Activated CD4-positive, alpha-beta T cell treated with anti-CD3 and anti-CD28 coated beads, Interleukin-2, amount 10 ng/mL, durations not matched to agents 24 days and 14 days (primary cell): Measurements from ENCODE around the gene IL31. TPM values are rescaled to one million over a fixed set of nuclear protein-coding genes. Genes with fewer than 3 reads are reported as not detected.

Source experiments
- DNase-seq: peaks from one replicate; pipeline ENCODE4 v3.0.0; 2022
- H3K27ac Mint-ChIP-seq: one replicate; pipeline ENCODE4 v1.8.0; 2022; ENCODE audit warnings: mild to moderate bottlenecking, mixed read lengths
- H3K27me3 Mint-ChIP-seq: one replicate; pipeline ENCODE4 v1.8.0; 2022; ENCODE audit warnings: mixed read lengths
- H3K36me3 Mint-ChIP-seq: one replicate; pipeline ENCODE4 v1.8.0; 2022; ENCODE audit warnings: low read depth, mild to moderate bottlenecking, mixed read lengths
- H3K4me1 Mint-ChIP-seq: one replicate; pipeline ENCODE4 v1.8.0; 2021; ENCODE audit warnings: mixed read lengths
- H3K4me3 Mint-ChIP-seq: one replicate; pipeline ENCODE4 v1.8.0; 2022; ENCODE audit warnings: mild to moderate bottlenecking, moderate library complexity, mixed read lengths
- H3K9me3 Mint-ChIP-seq: one replicate; pipeline ENCODE4 v1.8.0; 2021; ENCODE audit warnings: mixed read lengths
- intact Hi-C: fragments of 100-400 bp; cut with micrococcal nuclease; formaldehyde crosslinking; loops from one replicate; pipeline ENCODE4 v1.15.1; 2023
- total RNA-seq: library from RNA; stranded (reverse); gene quantifications from 2 replicates; pipeline ENCODE4 v1.2.3, GENCODE V29; 2022

The IL31 gene
- total RNA-seq, 1 donor from 2014 or later: 2.5 TPM

DNA sequence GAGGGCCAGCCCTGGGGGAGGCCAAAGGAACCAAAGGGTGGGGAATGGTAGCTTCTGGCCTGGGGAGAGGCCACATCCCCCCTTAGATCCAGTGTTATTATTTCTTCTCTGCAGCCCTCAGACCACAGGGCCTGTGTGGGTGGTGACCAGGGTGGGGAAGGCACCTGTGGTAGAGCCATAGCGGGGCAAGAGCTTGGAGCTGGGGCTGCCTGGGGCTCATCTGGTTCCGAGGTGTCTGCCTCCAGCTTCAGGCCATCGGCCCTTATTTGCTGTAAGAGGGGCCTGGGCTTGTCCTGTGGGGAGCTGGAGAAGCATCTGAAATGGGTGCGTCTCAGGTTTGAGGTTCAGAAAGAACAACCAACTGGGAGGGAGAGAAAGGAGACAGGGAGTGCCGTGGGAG, 27.4 kb upstream of the IL31 start:
- peaks cover 17% of the 10 kb centered on the region for H3K4me1 Mint-ChIP-seq
- peak overlapping the region; percentile 19 for H3K4me3 Mint-ChIP-seq
- peaks cover 2% of the 10 kb centered on the region for H3K36me3 Mint-ChIP-seq
- H3K9me3 Mint-ChIP-seq: no peaks in the 10 kb centered on the region
- peaks cover 30% of the 10 kb centered on the region for H3K27me3 Mint-ChIP-seq
- intact Hi-C loops: no loop called here
- no peak for DNase-seq
- no peak overlapping the region for H3K27ac Mint-ChIP-seq

DNA sequence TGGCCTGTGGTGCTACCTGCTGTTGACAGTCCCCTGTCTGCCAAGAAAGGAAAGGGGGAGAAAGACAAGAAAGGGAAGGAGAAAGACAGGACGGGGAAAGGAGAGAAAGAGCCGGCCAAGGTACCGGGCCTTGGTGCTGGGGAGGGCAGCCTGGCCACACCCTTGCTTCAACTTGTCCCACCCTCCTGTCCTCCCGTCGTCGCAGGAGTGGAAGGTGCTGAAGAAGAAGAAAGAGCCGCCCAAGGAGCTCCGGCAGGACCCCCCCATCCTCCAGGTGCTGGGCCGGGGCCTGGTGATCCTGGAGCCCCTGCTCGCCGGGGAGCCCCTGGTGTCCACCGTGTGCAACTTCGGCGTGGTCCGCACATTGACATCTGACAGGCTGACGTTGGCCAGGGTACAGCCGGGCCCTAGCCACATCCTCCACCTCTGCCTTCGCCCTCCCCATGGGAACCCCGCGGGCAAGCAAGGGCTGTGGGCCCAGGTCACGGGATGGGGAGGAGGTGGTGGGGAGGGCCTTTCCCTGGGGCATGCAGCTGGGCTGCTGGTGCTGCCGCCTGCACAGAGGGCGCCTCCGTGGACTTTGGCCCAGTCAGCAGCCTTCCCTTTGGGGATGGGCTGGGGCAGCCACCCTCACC, 26.6 kb upstream of the IL31 start:
- no peak for DNase-seq
- Mint-ChIP-seq H3K36me3 (peaks cover 2% of the 10 kb centered on the region), H3K4me1 (peaks cover 17% of the 10 kb centered on the region), H3K9me3 (no peaks in the 10 kb centered on the region), H3K27me3 (peaks cover 33% of the 10 kb centered on the region), H3K4me3 (no peak overlapping the region), H3K27ac (no peak overlapping the region)
- intact Hi-C loops: no loop called here

DNA sequence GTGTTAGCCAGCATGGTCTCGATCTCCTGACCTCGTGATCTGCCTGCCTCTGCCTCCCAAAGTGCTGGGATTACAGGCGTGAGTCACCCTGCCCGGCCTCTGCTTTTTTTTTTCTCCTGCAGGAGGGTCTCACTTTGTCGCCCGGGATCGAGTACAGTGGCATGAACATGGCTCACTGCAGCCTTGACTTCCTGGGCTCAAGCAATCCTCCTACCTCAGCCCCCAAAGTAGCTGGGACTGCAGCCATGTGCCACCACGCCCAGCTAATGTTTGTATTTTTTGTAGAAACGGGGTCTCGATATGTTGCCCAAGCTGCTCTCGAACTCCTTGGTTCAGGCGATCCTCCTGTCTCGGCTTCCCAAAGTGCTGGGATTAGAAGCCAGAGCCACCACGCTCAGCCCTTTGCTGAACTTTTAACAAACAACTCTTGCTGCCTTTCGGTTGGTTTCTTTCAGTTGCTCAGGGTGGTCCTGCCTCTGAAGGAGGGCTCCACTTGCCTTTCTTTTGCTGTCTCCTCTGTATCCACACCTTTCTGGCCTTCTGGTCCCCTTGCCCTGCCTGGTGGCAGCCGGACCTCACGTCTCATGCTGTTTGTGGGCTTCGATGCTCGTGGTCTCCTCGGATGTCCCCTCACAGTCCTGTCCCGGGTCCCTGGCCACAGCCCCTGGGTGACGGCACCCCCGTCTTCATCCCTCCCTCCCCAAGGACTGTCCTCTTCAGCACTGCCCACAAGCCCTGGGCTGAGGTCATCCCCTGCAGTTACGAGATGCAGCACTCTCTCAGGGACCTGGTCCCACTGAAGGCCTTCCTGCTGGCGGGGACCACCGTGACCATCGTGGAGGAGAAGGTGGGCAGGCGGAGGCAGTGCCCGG, 25.7 kb upstream of the IL31 start:
- Mint-ChIP-seq H3K36me3 (no peaks in the 10 kb centered on the region), H3K9me3 (no peaks in the 10 kb centered on the region), H3K27me3 (peaks cover 32% of the 10 kb centered on the region), H3K4me3 (no peak overlapping the region), H3K4me1 (peaks cover 12% of the 10 kb centered on the region), H3K27ac (no peak overlapping the region)
- DNase-seq: no peak
- intact Hi-C loops: no loop called here

DNA sequence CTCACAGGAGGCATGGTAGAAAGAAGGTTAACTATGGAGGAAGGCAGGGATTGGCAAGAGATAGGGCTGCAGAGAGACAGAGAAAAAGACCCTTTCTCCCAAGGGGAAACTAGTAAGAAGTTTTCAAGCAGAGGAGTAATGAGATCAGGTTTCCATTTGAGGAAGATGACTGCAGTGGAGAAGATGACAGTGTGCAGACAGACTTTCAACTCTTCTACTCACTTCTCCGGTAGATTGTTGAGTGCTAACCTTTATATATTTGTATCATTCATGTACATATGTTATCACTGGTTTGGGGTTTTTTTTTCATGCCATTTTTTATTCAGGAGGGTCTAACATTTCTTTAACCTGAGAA, 23.6 kb upstream of the IL31 start:
- Mint-ChIP-seq H3K36me3 (no peaks in the 10 kb centered on the region), H3K4me1 (peaks cover 8% of the 10 kb centered on the region), H3K27ac (peak overlapping the region; percentile 35), H3K4me3 (no peak overlapping the region), H3K9me3 (no peaks in the 10 kb centered on the region), H3K27me3 (peaks cover 26% of the 10 kb centered on the region)
- DNase-seq: no peak
- intact Hi-C loops: no loop called here

DNA sequence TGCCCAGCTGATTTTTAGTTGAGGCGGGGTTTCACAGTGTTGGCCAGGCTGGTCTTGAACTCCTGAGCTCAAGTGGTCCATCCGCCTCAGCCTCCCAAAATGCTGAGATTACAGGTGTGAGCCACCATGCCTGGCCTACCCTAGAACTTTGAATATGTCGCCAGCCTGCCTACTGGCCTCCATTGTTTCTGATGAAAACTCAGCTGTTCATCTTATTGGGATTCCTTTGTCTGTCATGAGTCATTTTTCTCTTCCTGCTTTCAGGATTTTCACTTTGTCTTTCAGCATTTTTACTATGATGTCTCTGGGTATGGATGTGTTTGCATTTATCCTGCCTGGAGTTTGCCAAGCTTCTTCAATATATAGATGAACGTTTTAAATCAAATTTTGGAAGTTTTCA, 21.4 kb upstream of the IL31 start:
- no peak overlapping the region for H3K27ac Mint-ChIP-seq
- H3K4me1 Mint-ChIP-seq: peaks cover 8% of the 10 kb centered on the region
- H3K4me3 Mint-ChIP-seq: no peak overlapping the region
- DNase-seq: no peak
- no peaks in the 10 kb centered on the region for H3K36me3 Mint-ChIP-seq
- intact Hi-C loops: no loop called here
- no peaks in the 10 kb centered on the region for H3K9me3 Mint-ChIP-seq
- peaks cover 22% of the 10 kb centered on the region for H3K27me3 Mint-ChIP-seq

DNA sequence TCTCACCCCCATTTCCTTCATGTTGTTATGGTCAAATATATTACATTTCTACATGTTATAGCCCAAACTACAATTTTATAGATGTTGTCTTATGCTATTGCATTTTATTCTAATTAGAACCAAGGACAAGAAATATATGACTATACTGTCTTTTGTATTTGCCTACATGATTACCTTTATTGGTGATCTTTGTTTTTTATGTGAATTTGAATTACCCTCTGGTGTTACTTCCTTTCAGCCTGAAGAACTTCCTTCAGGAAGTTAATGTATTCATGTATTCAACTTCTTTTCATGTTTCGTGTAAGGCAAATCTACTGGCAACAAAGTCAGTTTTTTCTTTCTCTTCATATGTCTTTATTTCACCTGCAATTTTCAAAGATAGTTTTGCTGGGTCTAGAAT, 20.8 kb upstream of the IL31 start:
- intact Hi-C loops: no loop called here
- H3K4me1 Mint-ChIP-seq: peaks cover 7% of the 10 kb centered on the region
- DNase-seq: no peak
- peaks cover 22% of the 10 kb centered on the region for H3K27me3 Mint-ChIP-seq
- no peaks in the 10 kb centered on the region for H3K36me3 Mint-ChIP-seq
- no peak overlapping the region for H3K4me3 Mint-ChIP-seq
- H3K9me3 Mint-ChIP-seq: no peaks in the 10 kb centered on the region
- H3K27ac Mint-ChIP-seq: no peak overlapping the region

DNA sequence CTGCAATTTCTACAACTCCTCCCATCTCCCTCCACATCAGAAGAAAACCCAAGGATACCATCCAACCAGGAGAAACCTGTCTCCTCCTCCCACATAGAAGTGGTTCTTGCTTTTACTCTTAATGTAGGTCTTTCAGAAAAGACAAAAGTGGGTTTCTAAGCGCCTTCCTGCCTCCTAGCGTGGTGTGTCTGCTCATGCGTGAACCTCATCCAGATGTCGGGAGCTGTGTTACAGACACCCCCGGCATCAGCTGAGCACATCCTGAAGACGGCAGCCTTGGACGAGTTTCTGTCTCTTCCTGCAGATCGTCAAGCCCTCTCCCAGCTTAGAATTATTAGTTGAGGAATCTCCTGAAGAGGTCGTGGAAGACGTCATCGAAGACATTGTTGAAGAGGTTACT, 18.4 kb upstream of the IL31 start:
- DNase-seq: no peak
- Mint-ChIP-seq H3K4me1 (peaks cover 2% of the 10 kb centered on the region), H3K27ac (no peak overlapping the region), H3K27me3 (peaks cover 18% of the 10 kb centered on the region), H3K36me3 (no peaks in the 10 kb centered on the region), H3K9me3 (no peaks in the 10 kb centered on the region), H3K4me3 (no peak overlapping the region)
- intact Hi-C loops: no loop called here

DNA sequence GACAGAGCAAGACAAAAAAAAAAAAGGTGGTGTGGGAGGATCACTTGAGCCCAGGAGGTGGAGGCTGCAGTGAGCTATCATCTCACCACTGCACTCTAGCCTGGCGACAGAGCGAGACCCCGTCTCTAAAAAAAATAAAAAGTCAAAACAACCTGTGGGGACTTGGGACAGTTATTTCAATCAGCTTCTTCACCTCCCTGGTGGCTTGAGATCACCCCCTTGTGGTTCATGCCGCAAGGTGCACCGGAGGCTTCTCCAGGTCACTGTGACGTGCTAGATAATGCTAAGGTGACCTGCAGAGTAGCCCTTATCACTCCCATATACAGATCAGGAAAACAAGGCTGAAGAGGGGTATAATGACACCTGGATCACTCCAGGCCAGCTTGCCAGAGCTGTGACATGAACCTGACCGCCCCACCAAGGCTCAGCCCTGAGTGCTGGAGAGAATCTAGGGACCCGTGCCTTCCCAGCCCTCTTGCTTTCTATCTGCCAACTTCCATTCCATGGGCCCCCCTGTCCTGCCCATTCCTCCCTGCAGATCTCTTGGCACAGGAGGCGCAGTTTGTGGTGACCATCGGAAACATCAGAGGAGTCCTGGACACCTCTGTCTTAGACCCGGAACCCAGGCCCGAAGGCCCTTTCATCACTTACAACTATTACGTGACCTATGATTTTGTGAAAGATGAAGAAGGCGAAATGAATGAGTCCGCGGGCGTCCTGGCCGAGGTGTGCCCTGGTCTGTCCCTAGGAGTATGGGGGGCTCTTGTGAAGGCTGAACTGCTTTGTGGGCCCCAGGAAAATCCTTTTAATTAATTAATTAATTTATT, 17.0 kb upstream of the IL31 start:
- DNase-seq: peak; percentile 92
- no peaks in the 10 kb centered on the region for H3K4me1 Mint-ChIP-seq
- H3K27ac Mint-ChIP-seq: no peak overlapping the region
- H3K9me3 Mint-ChIP-seq: no peaks in the 10 kb centered on the region
- intact Hi-C loops: loop anchor here (1.0 to 2.0 kb wide), 4 partner anchors 31 to 137 kb away; no protein-coding TSS in a partner anchor
- H3K4me3 Mint-ChIP-seq: no peak overlapping the region
- H3K36me3 Mint-ChIP-seq: no peaks in the 10 kb centered on the region
- peaks cover 15% of the 10 kb centered on the region for H3K27me3 Mint-ChIP-seq

DNA sequence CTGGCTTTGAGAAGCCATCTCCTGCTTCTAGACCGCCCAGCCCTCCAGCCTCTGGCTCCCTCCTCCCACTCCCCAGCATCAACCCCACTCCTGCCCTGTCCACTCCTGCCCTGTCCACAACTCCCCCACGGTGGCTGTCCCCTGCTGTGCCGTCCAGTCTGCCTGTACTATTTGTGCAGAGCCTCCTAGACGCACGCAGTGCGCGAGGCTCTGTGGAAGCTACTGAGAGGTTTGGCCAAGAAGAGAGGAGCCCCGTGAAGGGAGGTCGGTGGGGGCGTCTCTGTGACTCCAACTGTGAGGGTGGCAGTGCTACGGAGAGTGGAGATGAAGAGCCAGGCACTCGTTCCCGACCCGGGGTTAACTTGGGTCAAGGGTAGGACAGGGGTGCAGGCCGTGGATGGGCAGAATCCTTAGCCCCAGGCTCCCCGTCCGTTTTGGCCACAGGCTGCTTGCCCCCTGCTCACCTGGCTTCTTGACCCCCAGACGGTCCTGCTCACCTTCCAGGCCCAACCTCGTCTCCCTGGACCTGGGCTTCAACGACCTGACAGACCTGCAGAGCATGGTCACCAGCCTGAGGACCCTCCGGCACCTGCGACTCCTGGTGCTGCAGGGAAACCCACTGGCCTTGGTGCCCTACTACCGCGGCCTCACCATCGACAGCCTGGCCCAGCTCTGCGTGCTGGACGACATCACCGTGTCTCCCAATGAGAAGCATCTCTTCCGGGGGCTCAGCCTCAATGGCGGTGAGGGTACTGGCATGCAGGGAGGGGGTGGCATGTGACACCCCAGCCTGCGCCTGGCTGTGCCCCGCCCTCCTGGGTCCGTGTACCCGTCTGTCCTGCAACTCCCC, 15.8 kb upstream of the IL31 start:
- Mint-ChIP-seq H3K27ac (no peak overlapping the region), H3K36me3 (no peaks in the 10 kb centered on the region), H3K4me1 (no peaks in the 10 kb centered on the region), H3K9me3 (no peaks in the 10 kb centered on the region), H3K4me3 (no peak overlapping the region), H3K27me3 (peaks cover 11% of the 10 kb centered on the region)
- intact Hi-C loops: loop anchor here (2.0 kb wide), 1 partner anchor 67 kb away; no protein-coding TSS in a partner anchor
- DNase-seq: no peak

DNA sequence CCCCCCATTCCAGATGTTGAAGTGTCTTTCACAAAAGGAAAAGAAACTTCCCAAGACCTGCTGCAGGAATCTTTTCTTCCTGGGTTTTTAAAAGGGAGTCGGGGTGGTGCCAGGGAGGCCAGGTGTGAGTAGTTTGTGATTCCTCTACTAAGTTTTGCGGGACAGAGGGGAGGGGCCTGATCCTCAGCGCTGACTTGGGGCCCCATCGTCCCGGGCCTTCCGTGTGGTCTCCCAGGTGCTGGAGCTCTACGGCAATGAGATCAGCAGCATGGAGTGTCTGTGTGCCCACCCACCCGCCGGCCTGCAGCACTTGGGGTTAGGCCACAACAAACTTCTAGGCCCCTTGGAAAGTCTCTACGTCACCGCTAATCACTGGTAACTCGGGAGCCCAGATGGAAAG, 13.4 kb upstream of the IL31 start:
- Mint-ChIP-seq H3K27me3 (peaks cover 17% of the 10 kb centered on the region), H3K4me3 (no peak overlapping the region), H3K9me3 (no peaks in the 10 kb centered on the region), H3K36me3 (no peaks in the 10 kb centered on the region), H3K4me1 (peaks cover 5% of the 10 kb centered on the region), H3K27ac (no peak overlapping the region)
- no peak for DNase-seq
- intact Hi-C loops: no loop called here

DNA sequence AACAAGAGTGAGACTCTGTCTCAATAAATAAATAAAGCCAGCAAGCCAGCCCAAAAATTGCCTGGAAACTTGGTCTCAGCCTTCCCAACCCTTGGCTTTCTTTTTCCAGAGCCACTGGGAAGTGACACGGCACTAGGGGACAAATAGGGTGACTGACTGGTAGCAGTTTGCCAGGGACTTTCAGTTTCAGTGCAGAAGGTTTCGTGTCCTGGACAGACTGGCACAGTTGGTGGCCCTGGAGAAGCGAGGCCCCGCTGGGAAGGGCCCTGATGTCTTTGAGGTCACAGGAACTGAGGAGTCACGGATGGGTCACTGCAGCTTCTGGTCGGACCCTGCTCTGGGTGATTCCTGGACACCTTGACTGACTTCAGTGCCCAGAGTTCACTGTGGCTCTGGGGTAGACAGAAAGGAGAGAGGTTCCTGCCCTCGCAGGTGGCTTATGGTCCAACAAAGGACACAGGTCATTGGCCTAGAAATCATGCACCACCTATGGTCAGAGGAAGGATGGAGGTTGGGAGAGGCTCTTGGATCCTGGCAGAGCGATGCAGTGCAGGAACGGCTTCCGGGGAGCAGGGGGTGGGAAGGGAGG, 11.6 kb upstream of the IL31 start:
- Mint-ChIP-seq H3K36me3 (no peaks in the 10 kb centered on the region), H3K27ac (no peak overlapping the region), H3K9me3 (no peaks in the 10 kb centered on the region), H3K4me3 (no peak overlapping the region), H3K4me1 (peaks cover 6% of the 10 kb centered on the region), H3K27me3 (peaks cover 20% of the 10 kb centered on the region)
- intact Hi-C loops: no loop called here
- no peak for DNase-seq

DNA sequence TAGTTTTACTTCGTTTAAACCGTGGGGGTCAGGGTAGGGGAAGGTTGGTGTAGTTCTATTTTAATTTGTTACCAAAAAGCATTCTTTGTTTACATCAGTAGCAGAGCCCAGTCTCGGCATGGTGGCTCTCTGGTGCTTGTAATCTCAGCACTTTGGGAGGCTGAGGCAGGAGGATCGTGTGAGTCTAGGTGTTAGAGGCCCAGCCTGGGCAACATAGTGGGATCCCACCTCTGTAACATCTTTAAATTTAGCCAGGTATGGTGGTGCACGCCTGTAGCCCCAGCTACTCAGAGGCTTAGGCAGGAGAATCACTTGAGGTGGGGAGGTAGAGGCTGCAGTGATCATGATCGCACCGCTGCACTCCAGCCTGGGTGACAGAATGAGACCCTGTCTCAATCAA, 11.1 kb upstream of the IL31 start:
- Mint-ChIP-seq H3K27me3 (peaks cover 20% of the 10 kb centered on the region), H3K27ac (no peak overlapping the region), H3K9me3 (no peaks in the 10 kb centered on the region), H3K36me3 (no peaks in the 10 kb centered on the region), H3K4me1 (peaks cover 8% of the 10 kb centered on the region), H3K4me3 (peak overlapping the region; percentile 28)
- no peak for DNase-seq
- intact Hi-C loops: no loop called here

DNA sequence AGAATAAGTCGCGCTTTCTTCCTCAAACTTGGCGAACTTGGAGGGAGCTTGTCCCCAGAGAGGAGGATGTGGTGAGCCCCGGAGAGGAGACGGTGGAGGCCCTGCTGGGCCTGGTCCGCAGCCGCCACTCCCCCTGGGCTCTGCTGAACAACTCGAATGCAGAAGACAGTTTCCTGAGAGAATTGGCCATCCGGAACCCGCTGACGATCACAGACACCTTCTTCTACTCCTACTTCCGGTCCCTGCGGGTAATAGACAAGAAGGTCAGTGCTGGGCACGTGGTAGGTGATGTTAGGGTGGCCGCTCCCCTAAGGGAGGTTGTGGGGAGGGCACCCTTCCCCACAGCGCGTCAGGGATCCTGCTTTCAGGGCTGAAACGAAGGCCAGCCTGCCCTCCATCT, 10.5 kb upstream of the IL31 start:
- H3K27me3 Mint-ChIP-seq: peaks cover 22% of the 10 kb centered on the region

More for the DNA sequence above, 10.5 kb upstream of the IL31 start:
- no peak for DNase-seq
- Mint-ChIP-seq H3K9me3 (no peaks in the 10 kb centered on the region), H3K4me1 (peaks cover 10% of the 10 kb centered on the region), H3K27ac (no peak overlapping the region), H3K36me3 (no peaks in the 10 kb centered on the region), H3K4me3 (peak overlapping the region; percentile 48)
- intact Hi-C loops: no loop called here
